G401 (cell line): Measurements from ENCODE around the gene AQP6. TPM values are rescaled to one million over a fixed set of nuclear protein-coding genes. Genes with fewer than 3 reads are reported as not detected.
"Not testable (repeated sequence)": the region's sequence is repeated elsewhere in the genome, so short reads cannot be mapped to it uniquely, and the experiment has no call there.

Experiments used
- DNase-seq: peaks from one replicate; pipeline ENCODE4 v3.0.0-alpha.2; 2015; ENCODE audit warnings: low spot score
- in situ Hi-C: cut with HindIII; loops from 2 replicates; pipeline ENCODE4 v1.10.0; 2016; ENCODE audit warnings: low sequenced_read_pairs, mixed read lengths
- total RNA-seq: library from RNA; depleted of rRNA; stranded (reverse); fragments of >200 nt; shearing (Covaris generic); gene quantifications from 2 replicates; pipeline ENCODE4 v1.2.3, GENCODE V29; 2014

AQP6 gene
- total RNA-seq, 1 experiment from 2014 or later: 1.6 TPM

GRCh38 chr12:49982246-49983087, 9.7 kb downstream of the AQP6 start:
- no peak for DNase-seq
- in situ Hi-C loops: no loop called here

- no peak for DNase-seq
- in situ Hi-C loops: no loop called here
Measured at GRCh38 chr12:49983892-49984291, 11.1 kb downstream of the AQP6 start.

DNA sequence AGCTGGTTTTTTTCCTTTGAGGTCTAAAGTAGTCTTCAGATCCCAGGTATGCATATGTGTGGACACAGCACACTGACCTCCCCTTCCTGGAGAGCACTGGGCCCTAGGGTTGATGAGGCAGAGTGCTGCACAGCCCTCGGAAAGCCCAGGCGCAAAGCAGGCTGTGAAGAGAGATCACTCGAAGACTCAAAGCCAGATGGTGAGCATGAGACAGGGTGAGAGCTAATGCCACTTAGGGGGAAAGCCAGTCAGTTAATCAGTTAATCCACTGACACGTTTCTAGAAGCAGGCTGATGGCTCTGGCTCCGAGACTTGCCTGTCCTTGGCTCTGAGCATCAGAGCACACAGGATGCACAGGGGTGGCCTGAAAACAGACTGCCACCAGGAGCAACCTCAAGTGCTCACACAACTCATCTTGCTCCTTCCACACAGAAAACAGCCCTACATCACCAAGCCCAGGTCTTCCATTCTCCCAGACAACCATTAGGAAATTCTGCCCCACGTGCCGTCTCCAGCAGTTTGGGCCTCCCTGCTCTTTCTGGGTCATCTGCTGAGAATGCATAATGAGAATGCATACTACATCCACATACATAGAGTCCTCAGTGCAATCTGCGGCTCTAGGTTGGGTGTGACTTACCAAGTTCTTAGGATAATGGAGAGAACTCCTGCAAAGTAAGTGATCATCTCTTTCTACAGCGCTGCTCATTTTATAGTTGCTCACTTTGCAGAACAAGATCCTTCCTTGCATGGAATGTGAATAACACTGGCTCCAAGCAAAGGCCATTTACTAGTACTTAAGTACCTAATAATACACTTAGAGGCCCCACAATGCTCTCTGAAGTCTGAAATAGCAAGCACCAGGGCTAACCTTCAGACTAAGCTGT, 12.0 kb downstream of the AQP6 start:
- DNase-seq: peak; percentile 37
- in situ Hi-C loops: no loop called here

DNA sequence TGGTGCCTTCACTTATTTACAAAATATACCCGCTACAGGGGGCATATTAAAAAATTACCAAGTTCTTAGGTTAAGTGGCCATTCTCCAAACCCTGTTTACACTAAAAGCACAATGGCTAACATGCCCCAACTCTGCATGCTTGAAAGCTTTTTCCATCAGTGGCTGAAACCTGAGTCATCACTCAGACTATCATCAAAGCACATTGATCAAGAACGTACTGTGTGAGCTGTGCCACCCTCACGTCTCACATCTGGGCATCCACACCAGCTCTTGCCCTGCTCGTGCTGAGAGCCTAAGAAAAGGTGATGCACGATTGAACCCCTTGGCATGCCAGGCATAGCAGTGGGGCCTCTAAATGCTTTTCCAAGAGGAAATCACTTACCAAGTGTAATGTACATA, 13.2 kb downstream of the AQP6 start:
- no peak for DNase-seq
- in situ Hi-C loops: no loop called here

- DNase-seq, in situ Hi-C loops: not testable (repeated sequence)
Measured at GRCh38 chr12:49986476-49986875, 13.7 kb downstream of the AQP6 start.

GRCh38 chr12:49987625-49988303, 15.0 kb downstream of the AQP6 start:
- in situ Hi-C loops: no loop called here

DNA sequence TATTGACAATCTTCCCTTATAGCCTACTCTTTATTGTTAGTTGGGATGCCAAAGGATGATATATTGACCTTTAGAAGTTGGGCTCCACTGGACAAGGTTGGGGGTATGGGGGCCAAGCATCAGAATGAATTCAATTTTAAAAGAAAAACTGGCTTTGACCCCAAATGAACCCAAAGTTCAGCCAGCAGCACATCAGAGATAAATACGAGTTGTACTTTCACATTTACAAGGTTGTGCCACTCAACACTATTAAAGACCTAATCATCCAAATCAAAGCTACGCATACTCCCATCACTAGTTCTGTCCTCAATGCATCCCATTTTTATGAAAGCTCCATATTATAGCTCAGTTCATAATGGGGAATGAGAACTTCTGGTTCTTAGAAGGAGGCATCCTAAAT, 16.7 kb downstream of the AQP6 start:
- DNase-seq, in situ Hi-C loops: not testable (repeated sequence)

More at GRCh38 chr12:49987625-49988303, 15.0 kb downstream of the AQP6 start:
- no peak for DNase-seq

DNA sequence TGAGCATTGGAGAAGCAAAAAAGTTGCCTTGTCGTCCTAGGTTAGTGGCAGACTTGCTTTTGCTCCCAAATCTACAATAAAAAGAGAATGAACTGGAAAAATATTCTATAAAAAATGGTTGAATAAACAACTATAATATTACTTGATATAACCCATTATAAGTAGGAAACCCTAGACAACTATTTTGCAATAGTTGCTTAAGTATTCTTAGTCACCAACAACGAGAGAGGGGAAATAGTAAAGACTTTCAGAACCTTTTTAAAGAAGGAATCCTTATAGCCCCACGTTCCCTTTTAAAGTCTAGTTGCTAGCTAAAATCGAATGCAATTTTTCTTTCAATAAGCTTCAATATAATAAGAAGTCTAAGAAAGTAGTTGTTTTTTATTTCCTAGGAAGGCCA, 17.5 kb downstream of the AQP6 start:
- in situ Hi-C loops: no loop called here
- DNase-seq: no peak

GRCh38 chr12:49998453-49998852, 25.7 kb downstream of the AQP6 start:
- in situ Hi-C loops: no loop called here
- DNase-seq: no peak

GRCh38 chr12:50003595-50003994, 30.8 kb downstream of the AQP6 start:
- in situ Hi-C loops: no loop called here
- DNase-seq: no peak

GRCh38 chr12:50004696-50005095, 31.9 kb downstream of the AQP6 start:
- in situ Hi-C loops: no loop called here
- no peak for DNase-seq

DNA sequence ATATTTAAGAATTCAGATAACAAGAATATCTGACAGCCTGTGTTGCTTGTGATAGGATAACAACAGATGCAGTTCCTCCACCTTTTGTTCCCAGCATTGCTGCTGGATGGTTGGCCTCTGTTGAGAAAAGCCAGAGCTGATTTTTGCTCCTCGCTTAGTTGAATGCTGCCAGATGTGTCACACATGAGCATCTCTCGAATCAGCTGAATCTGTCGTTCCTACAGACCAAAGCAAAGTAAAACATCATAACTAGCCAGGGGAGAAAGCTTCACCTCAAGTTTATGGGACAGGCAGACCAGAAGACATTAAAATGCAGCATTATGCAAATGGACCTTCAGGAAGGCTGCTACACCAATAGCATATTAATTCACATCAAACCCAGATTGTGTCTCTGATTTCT, 32.4 kb downstream of the AQP6 start:
- in situ Hi-C loops: no loop called here
- DNase-seq: no peak

DNA sequence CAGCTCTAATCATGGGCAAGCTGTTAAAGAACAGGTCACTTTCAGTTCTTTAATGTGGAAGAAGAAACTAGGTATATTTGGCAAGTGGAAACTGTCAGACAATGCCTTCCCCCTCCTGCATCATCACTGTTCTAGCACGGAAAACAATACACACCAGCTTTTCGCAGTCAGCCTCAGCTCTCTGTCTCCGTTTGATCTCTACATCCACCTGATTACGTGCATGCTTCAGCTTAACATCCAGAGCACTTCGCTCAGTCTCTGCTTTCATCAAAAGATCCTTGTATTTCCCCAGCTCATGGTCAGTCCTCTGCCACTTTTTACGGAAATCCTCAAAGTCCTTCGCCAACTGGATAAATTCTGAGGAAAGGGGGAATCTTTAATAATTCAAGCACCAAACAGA, 33.5 kb downstream of the AQP6 start:
- DNase-seq: no peak
- in situ Hi-C loops: no loop called here

- in situ Hi-C loops: no loop called here
Measured at GRCh38 chr12:50006754-50007442, 34.2 kb downstream of the AQP6 start.

GRCh38 chr12:50013361-50014147, 40.8 kb downstream of the AQP6 start:
- in situ Hi-C loops: no loop called here
- DNase-seq: no peak

More at GRCh38 chr12:50006754-50007442, 34.2 kb downstream of the AQP6 start:
- DNase-seq: no peak

- DNase-seq: no peak
- in situ Hi-C loops: no loop called here
Measured at GRCh38 chr12:50014342-50014741, 41.6 kb downstream of the AQP6 start.

- peak; percentile 18 for DNase-seq
- in situ Hi-C loops: no loop called here
Measured at GRCh38 chr12:50016501-50017475, 44.0 kb downstream of the AQP6 start.
